GM12801 (cell line): ENCODE results near the gene MPND.

Experiments used
- CTCF ChIP-seq: IDR thresholded peaks from one replicate; pipeline ENCODE4 v1.5.1; 2011; ENCODE audit warnings: control low read depth; ENCODE audit not compliant: insufficient read length; ENCODE audit errors: extremely low read depth

MPND gene

GRCh38 chr19:4371247-4372164 is 28.1 kb downstream of the MPND start:
- TF ChIP-seq CTCF, result no peak

- no peak for TF ChIP-seq CTCF
These were observed 29.0 kb downstream of the MPND start for GRCh38 chr19:4372165-4373012.

- no peak for TF ChIP-seq CTCF
These were observed 29.6 kb downstream of the MPND start for GRCh38 chr19:4373013-4373367.

DNA sequence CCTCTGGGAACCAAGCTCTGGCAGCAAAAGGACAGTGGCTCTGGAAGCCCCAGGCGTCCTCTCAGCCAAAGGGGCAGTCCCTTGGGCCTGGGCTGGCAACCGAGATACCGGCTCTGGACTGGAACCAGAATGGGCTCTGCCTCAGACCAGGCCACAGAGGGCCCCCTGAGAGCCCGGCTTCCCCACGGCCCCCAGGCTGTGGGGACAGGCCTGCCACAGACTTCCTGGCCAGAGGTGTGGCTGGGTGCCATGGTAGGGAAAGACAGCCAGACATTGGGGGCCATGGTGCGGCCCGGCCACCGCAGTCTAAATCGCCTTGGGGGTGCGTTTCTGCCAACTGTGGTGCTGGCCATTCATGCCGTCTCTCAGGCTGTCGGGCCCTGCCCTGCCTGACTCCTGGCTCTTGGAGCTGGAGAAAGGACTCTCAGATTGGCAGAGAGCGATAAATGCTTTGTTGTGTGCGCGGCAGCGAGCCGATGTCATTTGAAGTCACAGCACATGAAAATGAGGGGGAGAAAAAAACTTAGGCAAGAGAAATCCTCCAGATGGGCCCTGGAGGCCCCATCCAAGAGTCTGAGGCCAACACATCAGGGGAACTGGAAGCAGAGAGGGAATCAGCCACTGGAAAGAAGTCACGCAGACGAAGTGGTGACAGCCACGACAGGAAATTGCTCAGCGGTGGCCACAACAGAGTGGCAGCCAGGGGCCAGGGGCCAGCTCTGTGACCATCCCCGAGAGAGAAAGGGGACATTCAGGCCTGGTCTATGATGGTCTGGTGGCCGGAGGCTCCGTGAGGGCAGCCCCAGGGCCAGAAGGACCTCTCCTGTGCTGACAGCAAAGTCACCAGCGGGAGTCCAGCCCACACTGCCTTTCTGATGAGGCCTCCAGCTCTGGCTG is 30.5 kb downstream of the MPND start:
- TF ChIP-seq CTCF, result no peak

GRCh38 chr19:4374498-4375163 is 31.3 kb downstream of the MPND start:
- TF ChIP-seq CTCF, result no peak

GRCh38 chr19:4375164-4376027 is 32.0 kb downstream of the MPND start:
- no peak for TF ChIP-seq CTCF
